NCI-H524 treated with DMSO at 0.1 percent for 48 hours (cell line): ENCODE measurements around the gene CFAP74.

Experiments used
- DNase-seq: peaks from one replicate; lab custom pipeline; 2025; lab: John Stamatoyannopoulos, UW

Gene CFAP74

DNA sequence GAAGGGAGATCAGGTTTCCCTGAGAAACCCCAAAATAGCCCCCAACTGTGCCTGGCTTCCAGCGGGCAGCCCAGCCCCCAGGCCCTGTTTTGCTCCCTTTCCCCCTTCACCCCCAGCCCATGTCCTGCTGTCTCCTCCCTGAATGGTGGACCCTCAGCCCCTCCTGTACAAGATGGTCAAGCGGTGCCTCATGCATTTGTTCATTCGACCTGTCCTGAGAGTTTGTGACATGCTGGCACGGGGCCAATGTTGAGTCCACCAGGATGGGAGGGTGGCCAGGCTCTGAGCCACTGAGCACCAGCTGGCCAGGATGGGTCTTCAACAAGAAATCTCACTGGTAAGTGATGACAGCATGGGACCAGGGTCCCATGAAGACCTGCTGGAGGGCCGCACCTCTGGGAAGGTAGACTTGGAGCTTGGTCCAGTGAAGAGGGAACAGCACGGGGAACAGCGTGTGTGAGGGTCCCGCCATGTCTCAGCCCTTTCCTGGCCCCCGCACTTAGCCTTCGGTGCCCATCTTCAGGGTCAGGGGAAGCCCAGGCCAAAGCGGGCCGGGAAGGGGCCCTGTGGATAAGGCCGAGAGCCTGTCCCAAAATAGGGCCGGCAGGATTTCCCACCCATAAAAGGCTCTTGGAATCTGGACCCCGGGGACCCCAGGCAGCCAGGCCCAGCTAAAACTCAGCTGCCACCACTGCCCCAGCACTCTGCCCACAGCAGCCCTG is 88.5 kb downstream of the CFAP74 start, which contains the start of gene CALML6:
CALML6 (plus strand) TSS at position 290 of the 722 bp plus-strand sequence; CDS start at position 311, 21 bp downstream.
- DNase-seq, result no peak

DNA sequence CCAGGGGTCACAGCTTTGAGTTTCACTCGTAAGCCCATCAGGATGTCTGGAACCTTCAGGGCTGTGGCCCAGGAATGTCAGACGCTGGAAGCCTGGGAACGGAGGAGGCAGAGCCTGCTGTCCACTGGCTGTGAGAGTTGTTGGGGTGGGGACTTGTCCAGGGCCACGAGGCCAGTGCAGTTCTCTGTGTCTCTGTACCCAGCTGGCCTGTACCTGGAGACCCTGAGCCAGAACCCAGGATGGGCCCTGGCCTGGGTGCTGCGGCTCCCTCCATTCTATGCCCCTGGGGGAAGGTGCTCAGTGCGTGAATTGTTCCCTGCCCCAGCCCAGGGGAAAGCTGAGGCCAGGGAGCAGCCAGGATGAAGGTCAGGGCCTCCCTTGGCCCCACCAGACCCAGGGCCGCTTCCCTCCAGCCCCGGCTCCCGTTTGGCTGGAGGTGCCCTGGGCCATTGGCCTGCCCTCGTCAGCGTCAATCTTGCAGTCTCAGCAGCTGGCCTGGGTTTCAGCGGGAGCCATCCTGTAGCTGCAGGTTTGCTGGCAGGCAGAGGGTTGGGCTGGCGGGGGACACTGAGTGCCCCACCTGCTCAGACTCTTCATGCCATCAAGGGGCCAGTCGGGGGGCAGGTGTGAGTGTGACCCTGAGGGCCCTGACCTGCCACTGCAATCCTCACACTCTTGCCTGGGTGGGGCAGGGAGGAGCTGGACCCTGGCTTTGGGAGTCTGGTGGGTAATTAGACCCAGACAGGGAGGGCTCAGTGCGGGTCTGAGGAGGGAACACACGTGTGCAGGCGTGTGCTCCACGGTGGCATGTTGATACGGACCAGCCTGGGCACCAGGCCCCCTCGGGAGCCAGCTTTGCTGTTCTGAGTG is 89.2 kb downstream of the CFAP74 start:
- DNase-seq, result no peak

DNA sequence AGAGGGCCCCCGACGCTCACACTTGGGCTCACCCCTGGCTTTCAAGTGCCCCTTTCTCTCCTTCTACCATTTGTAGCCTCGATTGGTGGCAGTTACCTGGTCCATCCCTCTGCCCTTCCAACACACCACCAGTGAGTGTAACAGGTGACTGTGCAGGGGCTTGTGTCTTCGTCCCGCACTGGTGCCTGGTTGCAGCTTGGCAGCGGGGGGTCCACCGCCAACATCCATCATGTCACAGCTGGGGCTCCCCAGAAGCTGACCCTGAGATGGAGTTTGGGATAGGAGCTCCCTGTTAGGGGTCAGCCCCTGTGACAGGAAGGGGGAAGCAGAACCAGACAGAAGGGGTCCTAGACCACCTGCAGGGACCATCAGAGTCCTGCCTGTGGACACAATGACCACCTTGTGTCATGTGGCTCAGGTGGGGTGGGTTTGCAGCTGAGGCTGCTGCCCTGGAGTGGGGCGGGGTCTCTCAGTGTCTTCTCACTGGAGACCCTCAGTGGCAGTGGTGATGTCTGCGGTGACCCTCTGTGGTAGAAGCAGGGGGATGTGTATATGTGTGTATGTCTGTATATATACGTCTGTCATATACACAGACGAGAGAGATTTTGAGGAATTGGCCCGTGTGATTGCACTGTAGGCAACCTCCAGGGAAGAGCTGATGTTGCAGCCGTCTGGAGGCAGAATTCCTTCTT is 92.1 kb downstream of the CFAP74 start:
- DNase-seq, result no peak

DNA sequence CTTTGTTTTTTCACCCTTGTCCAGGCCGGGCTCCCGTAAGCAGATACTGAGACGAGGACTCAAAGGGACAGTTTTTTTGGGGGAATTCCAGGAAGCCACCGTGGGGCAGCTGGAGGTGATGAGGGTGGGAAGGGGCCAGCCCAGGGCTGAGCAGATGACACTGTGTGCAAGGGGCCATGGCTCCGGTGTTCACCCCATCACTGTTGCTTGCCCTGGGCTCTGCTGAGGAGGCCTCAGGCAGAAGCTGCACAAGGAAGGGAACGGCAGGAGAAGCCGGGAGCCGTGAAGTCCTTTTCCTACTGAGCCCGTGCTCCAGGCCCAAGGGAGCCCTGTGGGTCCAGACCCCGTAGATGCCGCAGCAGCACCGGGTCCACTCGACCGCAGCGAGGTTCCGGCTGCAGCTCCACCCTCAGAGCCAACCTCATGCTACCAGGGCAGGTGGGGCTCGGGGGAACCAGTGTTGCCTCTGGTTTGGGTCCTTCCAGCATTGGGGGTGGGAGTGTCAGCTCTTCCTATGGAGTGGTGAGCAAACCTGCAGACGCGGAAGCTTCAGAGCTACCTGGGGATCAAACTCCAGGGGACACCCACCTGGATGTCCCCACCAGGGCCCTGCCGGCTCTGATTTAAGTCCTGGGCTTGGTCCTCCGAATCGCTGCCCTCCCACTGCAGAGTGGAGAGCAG is 92.8 kb downstream of the CFAP74 start:
- DNase-seq, result no peak

DNA sequence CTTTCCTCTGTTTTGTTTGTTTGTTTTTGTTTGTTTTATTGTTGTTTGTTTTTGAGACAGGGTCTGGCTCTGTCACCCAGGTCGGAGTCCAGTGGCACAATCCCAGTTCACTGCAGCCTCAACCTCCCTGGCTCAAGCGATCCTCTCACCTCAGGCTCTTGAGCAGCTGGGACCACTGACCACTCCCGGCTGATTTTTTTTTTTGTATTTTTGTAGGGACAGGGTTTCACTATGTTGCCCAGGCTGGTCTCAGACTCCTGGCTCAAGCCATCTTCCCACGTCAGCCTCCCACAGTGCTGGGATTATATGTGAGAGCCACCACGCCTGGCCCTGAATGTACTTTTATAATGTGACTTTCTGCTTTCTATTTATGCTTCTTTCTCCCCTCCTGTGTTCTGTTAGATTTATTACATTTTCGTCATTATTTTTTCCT is 93.5 kb downstream of the CFAP74 start:
- DNase-seq, result no peak

DNA sequence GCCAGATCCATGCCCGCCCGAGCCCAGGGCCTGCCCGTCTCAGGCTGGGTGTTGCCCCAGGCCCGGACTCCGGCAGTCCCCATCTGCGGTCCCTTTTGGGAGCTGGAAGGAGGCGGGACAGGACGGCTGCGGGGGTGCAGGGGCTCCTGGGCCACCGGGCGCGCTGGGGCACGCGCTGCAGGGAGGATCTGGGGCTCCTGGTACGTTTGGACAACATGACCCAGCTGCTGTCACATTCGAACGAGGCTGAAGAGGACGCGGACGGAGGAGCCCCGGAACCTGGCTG is 95.1 kb downstream of the CFAP74 start:
- DNase-seq, result no peak

DNA sequence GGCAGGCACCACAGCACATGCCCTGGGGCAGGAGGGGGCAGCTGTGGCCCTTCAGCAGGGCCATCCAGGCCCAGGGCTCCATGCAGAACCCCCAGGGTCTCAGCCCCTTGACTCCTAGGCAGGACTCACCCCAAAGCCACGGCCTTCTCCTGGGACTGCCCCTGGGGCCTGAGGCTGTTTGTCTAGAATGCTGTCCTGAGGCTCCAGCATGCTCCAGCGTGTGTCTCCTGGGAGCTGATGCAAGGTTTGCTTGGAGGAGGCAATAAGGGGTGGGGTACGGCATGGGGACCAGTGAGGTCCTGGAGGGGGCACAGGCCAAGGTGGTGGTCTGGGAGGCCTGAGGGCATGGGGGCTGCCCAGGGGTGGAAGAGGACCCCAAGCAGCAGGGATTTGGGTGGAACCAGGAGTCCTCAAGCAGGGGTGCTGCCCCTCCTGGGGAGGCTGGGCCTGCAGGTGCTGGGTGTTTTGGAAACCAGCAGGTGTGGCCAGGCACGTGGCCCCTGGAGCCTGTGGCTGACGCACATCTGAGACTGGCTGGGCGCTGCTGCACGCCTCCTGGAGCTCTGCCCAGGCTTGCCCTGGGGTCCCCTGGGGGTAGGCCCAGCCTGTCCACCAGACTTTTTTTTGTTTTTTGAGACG is 96.4 kb downstream of the CFAP74 start:
- no peak for DNase-seq

DNA sequence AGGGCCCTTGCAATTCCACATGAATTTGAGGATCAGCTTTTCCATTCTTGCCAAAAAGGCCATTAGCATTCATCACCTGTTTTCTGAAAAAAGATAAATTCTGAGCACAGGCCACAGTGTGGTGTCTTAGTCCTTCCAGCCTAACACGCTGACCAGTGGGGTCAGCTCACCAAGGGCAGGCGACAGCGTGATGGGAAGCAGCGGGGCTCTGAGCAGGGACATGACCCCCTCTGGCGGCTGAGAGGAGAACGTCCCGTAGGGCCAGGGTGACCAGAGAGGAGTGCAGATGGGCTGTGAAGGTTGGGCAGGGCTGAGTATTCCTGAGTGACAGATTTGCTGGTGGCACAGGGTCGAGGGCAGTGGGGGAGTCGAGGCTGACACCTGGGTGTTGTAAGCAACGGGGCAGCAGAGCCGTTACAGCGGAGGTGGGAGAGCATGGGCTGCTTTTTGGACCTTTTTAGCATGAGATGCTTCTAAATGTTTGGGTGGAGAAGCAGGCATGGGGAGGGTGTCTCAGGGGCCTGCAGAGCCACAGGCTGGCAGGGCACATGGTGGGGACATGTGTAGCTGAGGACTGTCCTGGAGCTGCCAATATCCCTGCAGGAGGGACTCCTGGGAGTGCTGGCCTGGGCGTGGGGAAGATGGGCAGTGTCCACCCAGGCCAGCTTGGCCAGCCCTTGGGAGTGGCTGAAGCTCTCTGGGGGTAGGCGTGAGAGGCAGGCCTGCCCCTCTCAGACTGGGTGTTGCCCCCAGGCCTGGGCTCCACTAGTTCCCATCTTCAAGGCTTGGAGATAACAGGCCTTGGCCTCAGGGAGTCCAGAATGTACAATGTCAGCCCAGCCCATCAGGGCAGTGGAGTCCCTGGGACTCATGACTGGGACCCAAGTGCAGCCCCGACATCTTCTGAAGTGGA is 97.1 kb downstream of the CFAP74 start:
- peak; percentile 30 for DNase-seq

DNA sequence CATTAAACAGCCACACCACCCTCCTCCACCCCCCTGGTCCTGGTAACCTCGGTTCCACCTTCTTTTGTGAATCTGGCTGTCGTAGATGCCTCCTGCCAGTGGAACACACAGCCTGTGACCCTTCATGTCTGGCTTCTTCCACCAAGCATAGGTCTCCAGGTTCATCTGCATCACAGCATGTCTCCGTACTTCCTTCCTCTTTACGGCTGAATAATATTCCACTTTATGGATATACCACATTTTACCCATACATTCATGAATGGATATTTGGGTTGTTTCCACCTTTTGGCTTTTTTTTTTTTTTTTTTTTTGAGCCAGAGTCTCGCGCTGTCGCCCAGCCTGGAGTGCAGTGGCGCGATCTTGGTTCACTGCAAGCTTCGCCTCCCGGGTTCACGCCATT is 100.4 kb downstream of the CFAP74 start:
- no peak for DNase-seq

DNA sequence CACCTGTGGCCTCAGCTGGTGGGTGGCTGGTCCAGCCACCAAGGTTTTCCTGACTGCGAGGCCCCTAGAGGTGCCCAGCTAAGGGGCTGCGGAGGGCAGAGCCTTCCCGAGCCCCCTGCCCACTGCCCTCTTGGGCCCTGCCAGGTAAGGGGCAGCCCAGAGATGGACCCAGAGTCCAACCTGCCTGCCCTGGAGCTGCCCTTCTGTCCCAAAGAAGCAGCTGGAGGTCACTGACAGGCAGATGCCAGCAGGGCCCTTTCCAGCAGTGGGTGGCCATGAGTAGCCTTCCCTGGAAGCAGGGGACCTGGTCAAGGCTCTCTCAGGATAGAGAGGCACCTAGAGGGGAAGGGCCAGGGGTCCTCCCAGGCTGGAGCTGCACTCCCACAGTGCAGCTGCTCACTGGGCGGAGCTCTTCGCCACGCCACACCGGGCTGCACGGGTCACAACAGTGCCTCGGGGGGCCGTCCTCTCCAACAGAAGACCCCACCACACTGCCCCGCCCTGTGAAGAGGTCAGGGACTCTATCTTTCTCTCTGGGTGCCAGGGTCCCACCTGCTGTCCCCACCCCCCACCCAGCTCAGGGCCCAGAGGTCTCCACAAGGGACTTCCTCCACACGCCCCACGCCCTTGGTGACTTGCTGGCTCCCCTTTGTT is 101.8 kb downstream of the CFAP74 start:
- no peak for DNase-seq

DNA sequence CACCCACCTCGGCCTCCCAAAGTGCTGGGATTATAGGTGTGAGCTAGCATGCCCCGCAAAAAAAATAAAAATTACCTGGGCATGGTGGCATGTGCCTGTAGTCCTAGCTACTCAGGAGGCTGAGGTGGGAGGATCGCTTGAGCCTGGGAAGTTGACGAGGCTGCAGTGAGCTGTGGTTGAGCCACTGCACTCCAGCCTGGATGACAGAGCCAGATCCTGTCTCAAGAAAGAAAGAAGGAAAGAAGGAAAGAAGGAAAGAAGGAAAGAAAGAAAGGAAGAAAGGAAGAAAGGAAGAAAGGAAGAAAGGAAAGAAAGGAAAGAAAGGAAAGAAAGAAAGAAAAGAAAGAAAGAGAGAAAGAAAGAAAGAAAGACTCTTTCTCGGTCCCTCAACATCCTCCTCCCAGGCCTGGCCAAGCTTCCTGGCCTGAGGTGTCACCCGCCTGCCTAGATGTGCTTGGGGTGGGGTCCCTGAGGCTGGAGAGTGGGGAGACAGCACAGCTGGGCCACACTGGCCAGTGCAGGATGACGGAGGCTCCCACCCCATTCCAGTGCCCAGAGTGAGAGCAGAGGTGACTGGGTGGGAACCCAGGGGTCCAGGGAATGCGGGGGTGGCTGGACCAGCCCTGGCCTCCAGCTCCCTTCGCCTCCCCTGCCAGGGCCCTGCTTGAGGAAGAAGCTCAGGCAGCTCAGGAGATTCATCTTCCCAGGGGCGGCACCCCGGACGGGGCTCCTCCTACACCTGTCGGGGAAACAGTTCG is 102.5 kb downstream of the CFAP74 start:
- no peak for DNase-seq

DNA sequence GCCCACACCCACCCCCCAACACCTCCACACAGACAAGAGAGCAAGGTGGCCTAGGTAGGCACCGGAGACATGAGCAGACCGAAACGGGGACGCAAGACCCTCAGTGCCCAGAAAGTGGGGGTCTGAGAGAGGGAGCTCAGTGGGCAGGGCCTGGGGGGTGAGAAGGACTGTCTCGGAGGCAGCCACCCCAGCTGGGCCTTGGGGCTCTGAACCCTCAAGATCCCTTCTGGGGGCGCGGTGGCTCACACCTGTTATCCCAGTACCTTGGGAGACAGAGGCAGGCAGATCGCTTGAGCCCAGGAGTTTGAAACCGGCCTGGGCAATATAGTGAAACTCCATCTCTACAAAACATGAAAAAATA is 103.6 kb downstream of the CFAP74 start:
- no peak for DNase-seq

DNA sequence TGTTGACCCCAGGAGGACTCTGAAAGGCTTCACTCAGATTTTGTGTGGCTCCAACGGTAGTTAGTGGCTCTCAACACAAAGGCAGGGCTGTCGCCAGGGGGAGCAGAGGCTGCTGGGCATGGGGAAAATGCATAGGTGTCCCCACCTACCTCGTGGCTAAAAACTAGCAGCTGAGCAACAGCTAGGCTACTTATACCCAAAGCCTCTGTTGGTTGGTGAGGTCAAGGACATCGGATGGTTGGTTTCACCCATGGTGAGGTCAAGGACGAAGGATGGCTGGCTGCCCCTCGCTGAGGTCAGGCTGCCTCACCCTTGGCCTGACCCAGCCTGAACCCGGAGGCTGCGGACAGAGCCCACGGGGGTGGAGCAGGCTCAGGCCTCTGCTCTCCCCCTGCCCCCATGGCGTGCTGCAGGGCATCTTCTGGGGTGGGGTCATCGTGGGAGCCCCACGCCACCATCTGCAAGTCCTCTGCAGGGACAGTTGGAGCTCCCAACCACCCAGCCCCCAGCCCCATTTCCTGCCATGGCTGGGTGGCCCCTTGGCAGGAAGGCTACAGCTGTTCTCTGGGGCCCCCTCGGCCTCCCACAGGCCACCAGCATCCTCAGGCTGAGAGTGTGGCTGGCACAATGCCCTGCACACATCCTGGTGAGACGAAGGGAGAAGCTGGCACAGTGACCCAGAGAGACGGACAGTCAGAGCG is 104.2 kb downstream of the CFAP74 start:
- DNase-seq, result no peak

DNA sequence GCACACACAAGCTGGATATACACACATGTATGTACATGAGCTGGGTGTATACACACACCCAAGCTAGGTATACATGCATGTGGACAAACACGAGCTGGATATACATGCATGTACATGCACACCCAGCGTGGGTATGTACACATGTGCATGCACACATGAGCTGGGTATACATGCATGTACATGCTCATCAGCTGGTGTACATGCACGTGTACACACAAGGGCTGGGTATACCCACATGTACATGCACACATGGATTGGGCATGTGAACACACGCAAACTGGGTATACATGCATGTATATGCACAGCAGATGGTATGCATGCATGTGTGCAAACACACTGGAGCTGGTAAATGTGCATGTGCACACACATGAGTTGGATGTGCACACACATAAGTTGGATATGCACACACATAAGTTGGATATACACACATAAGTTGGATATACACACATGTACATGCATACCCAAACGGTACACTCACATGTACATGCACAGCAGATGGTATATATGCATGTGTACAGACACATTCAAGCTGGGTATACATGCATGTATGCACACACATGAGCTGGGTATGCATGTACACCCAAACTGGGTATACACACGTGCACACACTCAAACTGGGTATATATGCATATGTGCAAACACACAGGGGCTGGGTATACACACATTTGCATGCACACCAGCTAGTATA is 105.2 kb downstream of the CFAP74 start:
- no peak for DNase-seq

DNA sequence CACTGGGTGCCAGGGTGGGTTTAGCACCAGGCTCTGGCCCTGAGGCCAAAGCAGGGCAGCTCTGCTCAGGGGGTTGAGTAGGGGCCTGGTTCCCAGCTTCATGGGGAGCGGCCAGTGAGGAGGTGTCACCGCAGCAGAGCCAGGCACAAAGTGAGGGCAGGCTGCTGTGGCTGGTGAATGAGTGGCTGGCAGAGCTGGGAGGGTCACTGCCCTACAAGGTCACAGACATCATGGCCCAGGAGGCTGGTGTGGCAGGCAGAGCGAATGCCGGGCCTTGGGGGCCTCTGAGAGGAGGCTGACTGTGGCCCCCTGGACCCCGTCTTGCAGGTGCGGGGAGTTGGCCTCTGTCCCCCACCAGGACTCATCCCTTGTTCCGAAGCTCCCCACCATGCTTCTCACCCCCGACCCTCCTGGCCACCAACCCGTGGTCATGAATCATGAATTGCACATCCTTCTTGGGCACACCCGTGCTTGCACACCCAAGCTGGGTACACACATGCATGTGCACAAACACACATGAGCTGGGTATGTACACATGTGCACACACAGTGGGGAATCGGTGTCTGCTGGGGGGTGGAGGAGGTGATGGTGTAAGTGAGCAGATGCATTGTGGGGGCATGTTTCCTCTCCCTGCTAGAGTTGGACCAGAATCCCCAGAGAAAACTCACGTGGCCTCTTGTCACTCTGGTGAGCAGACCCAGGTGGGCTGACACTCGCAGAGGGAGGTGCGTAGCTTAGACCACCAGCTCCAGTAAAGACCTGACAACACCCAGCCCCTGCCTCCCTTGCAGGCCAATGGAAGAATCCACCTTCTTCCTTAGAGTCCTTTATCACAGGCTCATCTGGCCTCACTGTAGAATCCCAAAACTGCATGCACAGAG is 107.9 kb downstream of the CFAP74 start:
- DNase-seq, result no peak

DNA sequence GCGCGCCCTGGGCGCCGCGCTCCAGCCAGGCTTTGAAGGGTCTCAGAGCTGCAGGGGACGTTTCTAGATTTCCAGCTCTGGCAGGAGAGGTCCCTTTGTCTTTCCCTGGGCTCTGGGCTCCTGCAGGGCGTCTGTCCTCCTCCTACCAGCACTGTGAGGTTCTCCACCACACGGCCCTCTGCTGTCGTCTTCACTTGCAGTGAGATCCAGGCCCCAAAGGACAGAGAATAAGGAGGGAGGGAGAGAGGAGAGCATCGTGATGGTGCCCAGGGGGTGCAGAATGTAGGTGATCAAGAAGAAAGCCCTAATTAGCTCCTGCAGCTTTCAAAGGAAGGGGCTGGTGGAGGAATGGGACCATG is 108.5 kb downstream of the CFAP74 start:
- no peak for DNase-seq

DNA sequence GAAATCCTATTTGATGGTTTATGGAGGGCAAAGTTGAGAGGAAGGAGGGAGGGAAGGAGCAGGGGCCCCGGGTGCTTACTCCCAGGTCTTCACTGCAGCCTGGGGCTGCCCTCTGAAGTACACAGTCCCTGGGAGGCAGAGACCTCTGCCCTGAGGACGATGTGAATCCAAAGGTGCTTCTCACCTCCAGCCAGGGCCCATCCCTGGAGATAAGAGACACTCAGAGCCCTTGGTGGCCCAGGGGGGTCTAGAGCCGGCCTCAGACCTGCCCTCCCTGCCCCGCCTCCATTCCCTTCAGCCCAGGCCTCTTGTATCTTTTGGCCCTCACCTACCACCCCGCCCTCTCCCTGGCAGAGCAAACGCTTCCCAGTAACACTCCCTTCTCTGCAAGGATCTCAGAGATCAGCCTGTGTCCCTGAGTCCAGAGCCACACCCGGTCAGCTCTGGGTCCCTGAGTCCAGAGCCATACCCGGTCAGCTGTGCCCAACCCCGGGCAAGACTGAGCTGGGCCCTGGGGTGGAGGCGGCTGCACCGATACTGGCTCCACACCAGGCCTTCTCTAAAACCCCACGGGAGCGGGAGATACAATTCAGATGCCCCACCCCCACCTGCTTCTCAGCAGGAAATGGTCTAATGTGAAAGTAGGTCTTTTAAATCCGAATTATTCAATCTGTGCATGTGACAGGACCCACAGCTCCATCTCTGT is 109.1 kb downstream of the CFAP74 start:
- no peak for DNase-seq
